GM23338 (cell line): ENCODE data around the gene RFC3. TPM values are rescaled to one million over a fixed set of nuclear protein-coding genes. Genes with fewer than 3 reads are reported as not detected.

ENCODE experiments used
- ATAC-seq: fragments of 200-7000 bp; cut with Tn5 transposase; 3 replicates; pipeline ENCODE4 v1.9.1; 2020
- DNase-seq: peaks from one replicate; pipeline ENCODE4 v3.0.0-alpha.2; 2015; ENCODE audit warnings: low spot score
- H2AFZ ChIP-seq: fragments of 200-600 bp; sonication (generic); 2 replicates; pipeline ENCODE4 v1.8.0; 2016; ENCODE audit warnings: antibody characterized with exemption, mild to moderate bottlenecking, moderate library complexity
- H3F3A ChIP-seq: fragments of 200-600 bp; sonication (generic); replicated peaks from 2 replicates; pipeline ENCODE4 v1.8.0; 2017; ENCODE audit warnings: antibody characterized with exemption, mixed run types, low read depth
- H3K27ac ChIP-seq: fragments of 200-600 bp; sonication (generic); 2 replicates; pipeline ENCODE4 v1.6.1; 2016; ENCODE audit warnings: low read depth
- H3K27me3 ChIP-seq: fragments of 200-600 bp; sonication (generic); 2 replicates; pipeline ENCODE4 v1.8.0; 2016; ENCODE audit warnings: mild to moderate bottlenecking, mixed run types, moderate library complexity; ENCODE audit not compliant: insufficient read depth
- H3K36me3 ChIP-seq: fragments of 200-600 bp; sonication (generic); 2 replicates; pipeline ENCODE4 v1.8.0; 2016; ENCODE audit warnings: mild to moderate bottlenecking; ENCODE audit not compliant: insufficient read depth
- H3K4me1 ChIP-seq: fragments of 200-600 bp; sonication (generic); 2 replicates; pipeline ENCODE4 v1.8.0; 2016; ENCODE audit warnings: mild to moderate bottlenecking, moderate library complexity; ENCODE audit not compliant: insufficient read depth
- H3K4me2 ChIP-seq: fragments of 200-600 bp; sonication (generic); 2 replicates; pipeline ENCODE4 v1.7.1; 2017; ENCODE audit warnings: mixed run types
- H3K4me3 ChIP-seq: fragments of 200-600 bp; sonication (generic); 2 replicates; pipeline ENCODE4 v1.6.1; 2016; ENCODE audit warnings: mixed run types
- H3K79me2 ChIP-seq: fragments of 200-600 bp; sonication (generic); replicated peaks from 2 replicates; pipeline ENCODE4 v1.8.0; 2017; ENCODE audit warnings: mild to moderate bottlenecking; ENCODE audit not compliant: insufficient read depth
- H3K9me2 ChIP-seq: fragments of 200-600 bp; sonication (generic); 2 replicates; pipeline ENCODE4 v1.8.0; 2017; ENCODE audit not compliant: insufficient read depth
- H4K20me1 ChIP-seq: fragments of 200-600 bp; sonication (generic); replicated peaks from 2 replicates; pipeline ENCODE4 v1.8.0; 2017; ENCODE audit warnings: mild to moderate bottlenecking; ENCODE audit not compliant: insufficient read depth
- H3K27ac Mint-ChIP-seq: 2 replicates; pipeline ENCODE4 v1.8.0; 2020; ENCODE audit warnings: inconsistent platforms, mild to moderate bottlenecking, moderate library complexity, mixed read lengths
- H3K27me3 Mint-ChIP-seq: 3 replicates; pipeline ENCODE4 v1.8.0; 2022; ENCODE audit warnings: low read depth, mild to moderate bottlenecking, moderate library complexity, mixed read lengths, inconsistent platforms; ENCODE audit not compliant: insufficient read depth, poor library complexity
- H3K36me3 Mint-ChIP-seq: 3 replicates; pipeline ENCODE4 v1.8.0; 2021; ENCODE audit warnings: low read depth, mild to moderate bottlenecking, inconsistent platforms, moderate library complexity, mixed read lengths
- H3K4me1 Mint-ChIP-seq: 3 replicates; pipeline ENCODE4 v1.8.0; 2020; ENCODE audit warnings: mild to moderate bottlenecking, inconsistent platforms, mixed read lengths
- H3K4me3 Mint-ChIP-seq: 3 replicates; pipeline ENCODE4 v1.8.0; 2021; ENCODE audit warnings: moderate library complexity, mild to moderate bottlenecking, inconsistent platforms, mixed read lengths
- H3K9me3 Mint-ChIP-seq: 3 replicates; pipeline ENCODE4 v1.8.0; 2020; ENCODE audit warnings: moderate library complexity, mild to moderate bottlenecking, inconsistent platforms, mixed read lengths
- CTCF ChIP-seq, 2 experiments: fragments of 200-600 bp in 1 of 2; sonication (generic) in 1 of 2; conservative IDR thresholded peaks; 2 replicates each; pipeline versions ENCODE4 v1.5.1 to v1.6.1; 2016 to 2017; ENCODE audit warnings: antibody characterized with exemption in 2 of 2, low read depth in 2 of 2, mild to moderate bottlenecking in 2 of 2, moderate library complexity in 1 of 2
- EZH2 ChIP-seq: fragments of 200-600 bp; sonication (generic); IDR thresholded peaks from one replicate; pipeline ENCODE4 v1.8.0; 2017; ENCODE audit warnings: antibody characterized with exemption, mild to moderate bottlenecking, low read depth; ENCODE audit not compliant: unreplicated experiment
- EZH2phosphoT487 ChIP-seq: fragments of 200-600 bp; sonication (generic); IDR thresholded peaks from one replicate; pipeline ENCODE4 v1.8.1; 2018; ENCODE audit warnings: antibody characterized with exemption; ENCODE audit not compliant: unreplicated experiment
- JUNB ChIP-seq: IDR thresholded peaks from one replicate; pipeline ENCODE4 v1.6.1; 2016; ENCODE audit warnings: antibody characterized with exemption; ENCODE audit not compliant: unreplicated experiment
- NANOG ChIP-seq: IDR thresholded peaks from 2 replicates; pipeline ENCODE4 v1.6.1; 2016; ENCODE audit warnings: antibody characterized with exemption, borderline replicate concordance
- POLR2AphosphoS5 ChIP-seq: IDR thresholded peaks from 2 replicates; pipeline ENCODE4 v1.6.1; 2016; ENCODE audit warnings: antibody characterized with exemption, low read depth
- REST ChIP-seq: IDR thresholded peaks from one replicate; pipeline ENCODE4 v1.6.1; 2018; ENCODE audit warnings: antibody characterized with exemption; ENCODE audit not compliant: unreplicated experiment
- STAT1 ChIP-seq: IDR thresholded peaks from one replicate; pipeline ENCODE4 v1.6.1; 2016; ENCODE audit warnings: antibody characterized with exemption; ENCODE audit not compliant: unreplicated experiment
- ZNF114 ChIP-seq: fragments of 250-450 bp; sonication (Bioruptor Pico); IDR thresholded peaks from 2 replicates; pipeline ENCODE4 v1.5.0; 2020; ENCODE audit warnings: mild to moderate bottlenecking, moderate library complexity
- ZNF462 ChIP-seq: fragments of 250-450 bp; sonication (Bioruptor Pico); IDR thresholded peaks from 2 replicates; pipeline ENCODE4 v1.5.0; 2020; ENCODE audit warnings: mild to moderate bottlenecking, moderate library complexity
- polyA plus RNA-seq: library from polyadenylated mRNA; unstranded; fragments of >200 nt; fragmentation: Nextera tagmentation; extraction: Ambion mirVana; gene quantifications from 2 replicates; pipeline ENCODE4 v1.2.1, GENCODE V29; 2016
- total RNA-seq: library from RNA; depleted of rRNA; stranded (reverse); fragments of >200 nt; shearing (Covaris generic); gene quantifications from 2 replicates; pipeline ENCODE4 v1.2.3, GENCODE V29; 2014

The RFC3 gene
- total and polyA plus RNA-seq, 2 experiments from 2014 or later, result 48.7 to 75.5 TPM

- Mint-ChIP-seq H3K36me3 (no peaks in the 10 kb centered on the region), H3K4me3 (no peak overlapping the region), H3K27ac (no peak overlapping the region), H3K9me3 (no peaks in the 10 kb centered on the region), H3K4me1 (peaks cover 12% of the 10 kb centered on the region), H3K27me3 (no peaks in the 10 kb centered on the region)
- Histone ChIP-seq H3F3A (no peaks in the 10 kb centered on the region), H3K36me3 (no peaks in the 10 kb centered on the region), H3K4me2 (no peak overlapping the region), H2AFZ (no peak overlapping the region), H3K4me1 (no peaks in the 10 kb centered on the region; the same call in 1 of the 2 replicates), H4K20me1 (no peaks in the 10 kb centered on the region), H3K79me2 (no peaks in the 10 kb centered on the region), H3K27ac (no peak overlapping the region), H3K4me3 (no peak overlapping the region), H3K9me2 (no peaks in the 10 kb centered on the region), H3K27me3 (no peaks in the 10 kb centered on the region)
- no peak for TF ChIP-seq REST
- TF ChIP-seq CTCF (conservative IDR thresholded peaks at IDR 0.05; ENCODE audit: low read depth in 2 of 2), result no peak
- TF ChIP-seq POLR2AphosphoS5, result no peak
- TF ChIP-seq NANOG, result no peak
- no peak for TF ChIP-seq EZH2
- no peak for TF ChIP-seq ZNF462 (CRISPR knock-in tag)
- no peak for TF ChIP-seq ZNF114 (CRISPR knock-in tag)
- TF ChIP-seq STAT1, result no peak
- TF ChIP-seq JUNB, result no peak
- no peak for TF ChIP-seq EZH2phosphoT487
- ATAC-seq (no peak), DNase-seq (no peak)
These were observed 44.0 kb upstream of the RFC3 start for GRCh38 chr13:33773790-33774462.
